ENCODE measurements around the gene RAB8A.

- no peak for TF ChIP-seq CTCF (conservative IDR thresholded peaks at IDR 0.05; ENCODE audit: low read depth, low read length)
- TF ChIP-seq EZH2 (IDR thresholded peaks at IDR 0.05; ENCODE audit: borderline replicate concordance, low read depth, low read length, poor library complexity, severe bottlenecking), result no peak
These were observed 16.2 kb downstream of the RAB8A start for GRCh38 chr19:16127776-16128371.

All from A673 (cell line).